AG08396 (cell line): ENCODE results near the gene CDK5RAP3.

ENCODE experiments used
- DNase-seq: peaks from one replicate; pipeline ENCODE4 v3.0.0; 2012; ENCODE audit warnings: low spot score, mixed read lengths

Gene CDK5RAP3

GRCh38 chr17:47948706-47949196 is 22.2 kb upstream of the CDK5RAP3 start:
- DNase-seq, result no peak

- peak; percentile 86 for DNase-seq
These were observed 21.6 kb upstream of the CDK5RAP3 start for GRCh38 chr17:47949197-47949759.

- DNase-seq, result no peak
These were observed 21.0 kb upstream of the CDK5RAP3 start for GRCh38 chr17:47949946-47950345.

DNA sequence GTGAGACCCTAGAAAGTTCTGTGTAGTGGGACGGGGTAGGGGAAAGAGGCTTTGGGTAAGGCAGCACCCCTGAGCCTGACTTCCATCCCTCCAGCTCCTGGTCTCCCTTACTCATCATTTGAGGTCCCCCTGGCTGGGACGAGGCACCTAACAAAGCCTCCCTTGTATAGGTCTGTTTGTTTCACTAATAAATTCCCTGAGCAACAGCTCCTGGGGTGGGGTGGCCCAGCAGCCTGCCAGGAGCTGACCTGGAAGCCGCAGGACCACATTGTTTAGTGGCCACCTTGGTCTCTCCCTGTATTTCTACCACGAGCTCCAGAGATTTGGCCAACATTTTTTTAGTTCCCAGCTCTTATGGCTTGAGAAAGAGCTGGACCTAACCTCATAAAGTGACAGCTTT is 20.5 kb upstream of the CDK5RAP3 start:
- DNase-seq, result no peak

DNA sequence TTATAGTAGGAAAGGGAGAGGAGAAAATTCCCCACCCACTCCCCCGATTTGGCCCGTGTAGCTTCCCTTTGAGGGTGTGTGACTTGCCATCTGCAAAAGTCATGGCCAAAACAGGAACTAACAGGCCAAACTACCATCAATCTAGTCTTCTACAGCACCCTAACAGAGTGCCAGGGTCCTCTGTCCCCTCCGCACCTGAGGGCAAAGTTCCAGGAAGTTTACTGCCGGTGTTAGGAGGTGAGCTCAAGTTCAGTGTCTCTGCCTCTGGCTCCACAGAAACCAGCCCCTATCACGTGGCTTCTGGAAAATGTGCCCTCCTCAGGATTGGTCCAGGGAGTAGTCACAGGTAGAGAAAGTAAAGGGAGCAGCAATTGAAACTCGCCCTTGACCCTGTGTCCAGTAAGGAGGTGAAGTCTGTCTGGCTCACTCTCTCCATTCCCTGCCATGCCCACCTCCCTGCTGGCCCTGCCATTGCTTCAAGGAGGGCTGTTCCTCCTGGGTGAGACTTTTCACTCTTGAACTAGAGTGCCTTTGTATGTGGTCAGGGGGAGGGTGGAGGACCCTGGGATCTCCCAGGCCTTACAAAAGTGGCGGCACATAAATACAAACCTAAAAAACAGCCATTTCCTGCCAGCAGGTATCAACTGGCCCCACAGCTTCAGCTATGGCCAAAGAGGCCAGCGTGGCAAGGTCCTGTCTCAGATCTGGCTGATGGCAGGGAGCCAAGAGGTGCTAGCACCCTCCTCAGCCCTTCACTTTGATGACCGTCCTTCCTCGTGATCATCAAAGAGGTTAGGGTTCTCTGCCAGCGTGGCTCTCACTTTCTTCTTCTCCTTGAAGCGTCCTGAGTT is 18.5 kb upstream of the CDK5RAP3 start:
- DNase-seq, result no peak

GRCh38 chr17:47953909-47954308 is 17.0 kb upstream of the CDK5RAP3 start:
- no peak for DNase-seq

GRCh38 chr17:47955497-47956461 is 15.1 kb upstream of the CDK5RAP3 start:
- DNase-seq, result no peak

DNA sequence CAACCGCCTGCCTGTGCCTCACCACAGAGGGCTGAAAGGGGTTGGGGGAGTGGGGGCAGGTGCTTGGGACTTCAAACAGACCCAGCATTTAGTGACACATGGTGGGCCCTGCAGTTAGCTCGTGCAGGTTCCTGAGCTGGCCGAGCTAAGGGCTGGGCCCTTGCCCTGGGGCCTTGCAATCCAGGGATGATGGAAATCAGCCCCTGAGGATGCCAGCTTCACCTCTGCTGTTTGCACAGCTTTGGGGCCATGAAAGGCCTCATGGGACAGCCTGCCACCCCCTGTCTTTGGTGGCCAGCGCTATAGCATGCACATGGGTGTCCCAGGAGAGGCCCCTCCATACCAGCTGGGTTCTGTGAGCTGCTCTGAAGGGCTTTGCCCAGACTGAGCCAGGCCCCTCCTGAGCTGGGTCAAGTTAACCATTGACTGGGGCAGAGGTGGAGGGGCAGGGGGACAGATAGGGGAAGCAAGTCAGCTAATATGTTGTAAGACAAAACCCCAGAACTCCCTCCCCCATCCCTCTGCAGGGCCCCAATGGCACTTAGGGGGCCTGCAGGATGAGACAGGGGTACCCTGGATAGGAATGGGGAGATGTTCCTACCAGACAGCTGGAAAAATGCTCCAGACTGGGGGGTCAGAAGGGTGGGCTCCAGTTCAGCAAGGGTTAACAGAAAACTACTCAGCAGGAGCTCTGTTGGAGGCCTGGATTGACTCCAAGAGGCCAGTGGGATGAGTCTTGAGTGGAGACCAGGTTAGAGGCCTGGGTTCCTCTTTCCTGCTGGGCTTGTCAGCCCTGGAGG is 13.9 kb upstream of the CDK5RAP3 start:
- DNase-seq, result no peak

- no peak for DNase-seq
These were observed 13.1 kb upstream of the CDK5RAP3 start, which contains the start of gene PRR15L for GRCh38 chr17:47957591-47958490. Gene PRR15L (minus strand): TSS chr17:47957883. CDS start chr17:47953234, 4,649 bp downstream.

DNA sequence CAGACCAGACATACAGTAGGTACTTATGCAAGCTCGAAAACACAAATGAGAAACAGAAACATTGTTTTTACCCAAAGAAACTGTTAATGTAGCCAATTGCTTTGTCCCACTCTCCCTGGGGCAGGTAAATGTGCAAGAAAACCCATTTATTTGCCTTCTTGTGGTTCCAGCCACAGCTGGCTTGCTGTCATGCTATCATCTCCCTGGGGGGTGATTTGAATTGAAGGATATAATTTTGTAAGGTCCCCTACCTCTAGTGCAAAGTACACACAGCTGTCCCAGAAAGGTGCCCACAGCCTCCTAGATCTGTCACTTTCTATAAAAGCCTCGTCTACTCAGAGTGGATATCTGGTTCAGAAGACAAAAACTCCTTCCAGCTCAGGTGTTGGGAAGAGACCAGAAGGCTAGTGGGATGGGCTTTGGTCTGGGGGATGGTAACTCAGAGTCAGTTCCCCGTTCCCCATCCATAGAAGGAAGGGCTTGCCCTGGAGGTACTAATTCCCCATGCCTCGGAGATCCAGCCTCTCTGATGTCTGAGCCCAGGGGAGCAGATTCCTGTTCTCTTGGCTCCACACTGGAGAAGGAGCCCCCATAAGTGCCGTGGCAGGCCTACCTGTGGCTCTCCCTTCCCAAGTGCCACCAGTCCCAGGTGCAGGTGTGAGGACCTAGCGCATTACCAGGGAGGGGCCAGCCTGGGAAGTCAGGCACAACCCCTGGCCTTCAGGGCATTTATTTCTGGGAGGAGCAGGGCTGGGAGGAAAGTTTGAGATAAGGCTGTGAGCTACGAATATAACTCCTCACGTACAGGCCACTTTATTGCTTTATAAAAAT is 10.9 kb upstream of the CDK5RAP3 start:
- DNase-seq, result no peak

DNA sequence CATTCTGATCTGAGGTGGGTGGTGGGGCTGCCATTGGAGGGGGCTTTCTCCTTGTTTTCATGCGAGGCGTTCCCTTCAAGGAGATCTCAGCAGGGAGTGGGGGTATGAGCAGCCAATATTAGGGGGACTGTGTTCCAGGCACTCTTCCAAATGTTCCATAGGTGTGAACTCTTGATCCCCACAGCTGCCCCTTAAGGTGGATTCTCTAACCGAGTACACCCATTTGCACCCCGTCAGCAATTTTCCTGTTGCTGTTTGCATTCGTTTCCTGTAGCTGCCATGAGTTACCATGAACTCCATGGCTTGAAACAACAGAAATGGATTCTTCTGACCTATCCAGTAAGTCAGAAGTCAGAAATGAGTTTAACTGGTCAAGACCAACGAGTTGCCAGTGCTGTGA is 9.5 kb upstream of the CDK5RAP3 start:
- DNase-seq, result no peak

GRCh38 chr17:47962901-47963300 is 8.0 kb upstream of the CDK5RAP3 start:
- DNase-seq, result no peak

DNA sequence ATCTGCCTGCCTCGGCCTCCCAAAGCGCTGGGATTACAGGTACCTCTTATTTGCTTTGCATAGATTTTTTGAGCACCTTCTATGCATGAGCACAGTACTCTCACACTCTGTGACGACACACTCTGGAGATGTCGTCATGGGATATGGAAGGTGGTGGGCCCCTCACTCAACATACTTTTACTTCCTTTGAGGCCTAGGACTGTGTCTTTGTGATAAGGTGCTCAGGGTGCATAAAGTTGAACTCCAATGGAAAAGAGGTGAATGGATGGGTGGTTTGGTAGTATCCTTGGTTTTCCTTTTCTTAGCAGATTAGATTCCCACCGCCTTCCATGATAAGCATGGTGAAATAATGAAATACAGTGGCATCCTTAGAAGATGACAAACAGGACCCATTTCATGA is 6.1 kb upstream of the CDK5RAP3 start:
- no peak for DNase-seq

DNA sequence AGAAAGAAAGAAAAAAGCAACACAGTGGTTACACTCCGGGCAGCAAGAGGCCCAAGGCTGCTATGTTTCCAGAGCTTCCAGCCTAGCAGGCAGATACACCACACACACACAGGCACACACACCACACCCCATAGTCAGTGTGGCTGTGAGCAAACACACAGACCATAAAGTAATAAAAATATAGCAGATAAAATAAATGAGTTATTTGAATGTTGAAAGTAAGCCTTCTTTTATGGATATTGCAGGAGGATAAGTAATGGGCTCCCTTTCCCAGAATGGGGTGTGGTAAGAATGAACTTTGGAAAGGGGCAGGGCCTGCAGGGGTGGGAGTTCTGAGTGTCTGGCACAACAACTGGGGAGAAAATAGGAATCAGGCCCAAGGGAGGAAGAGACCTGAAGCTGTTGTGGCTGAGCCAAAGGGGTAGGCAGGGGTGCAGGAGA is 4.8 kb upstream of the CDK5RAP3 start:
- no peak for DNase-seq

DNA sequence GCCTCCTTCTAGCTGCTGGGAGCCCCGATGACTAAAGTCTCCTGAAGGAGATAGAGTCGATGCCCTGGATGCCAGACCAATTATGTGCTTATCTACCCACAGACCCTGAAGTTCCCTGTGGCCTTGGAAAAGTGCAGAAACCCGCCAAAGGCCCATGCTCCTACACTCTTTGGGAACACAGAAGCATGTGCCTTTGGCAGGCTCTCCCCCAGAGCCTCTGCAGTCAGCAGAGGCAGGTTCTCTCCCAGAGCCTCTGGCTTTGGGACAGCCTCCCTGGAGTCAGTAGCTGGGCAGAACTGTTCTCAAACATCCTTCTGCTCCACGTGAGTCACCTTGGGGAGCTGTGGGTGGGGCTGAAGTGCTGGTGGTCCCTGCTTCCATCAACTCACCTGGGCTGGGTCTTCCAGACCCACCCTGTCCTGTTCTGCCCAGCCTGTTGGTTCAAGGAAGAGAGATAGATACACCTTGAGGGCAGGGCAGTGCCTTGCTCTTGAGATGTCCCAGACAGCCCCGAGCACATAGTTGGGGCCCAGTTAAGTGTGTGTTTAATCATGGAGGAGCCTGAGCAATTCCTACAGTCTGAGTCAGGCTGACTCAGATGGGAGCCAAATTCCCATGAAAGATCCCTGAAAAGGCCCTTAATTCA is 3.2 kb upstream of the CDK5RAP3 start:
- DNase-seq, result peak; percentile 69

DNA sequence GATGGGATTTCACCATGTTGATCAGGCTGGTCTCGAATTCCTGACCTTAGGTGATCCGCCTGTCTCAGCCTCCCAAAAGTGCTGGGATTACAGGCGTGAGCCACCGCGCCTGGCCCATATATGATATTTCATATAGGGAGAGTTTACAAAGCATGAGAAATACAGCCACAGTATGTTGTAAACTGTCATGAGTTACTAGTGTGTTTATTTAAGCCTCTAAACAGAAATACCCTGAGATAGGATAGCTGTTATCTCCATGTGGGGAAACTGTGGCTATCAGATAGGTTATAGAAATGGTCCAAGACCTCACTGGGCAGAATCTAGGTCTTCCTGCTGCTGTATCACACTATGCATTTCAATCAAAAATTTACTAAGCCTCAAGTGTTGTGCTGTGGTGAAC is 2.1 kb upstream of the CDK5RAP3 start:
- DNase-seq, result no peak

GRCh38 chr17:47969930-47970724 is 786 bp upstream of the CDK5RAP3 start:
- DNase-seq, result no peak

GRCh38 chr17:47973541-47973940 is 2.6 kb downstream of the CDK5RAP3 start:
- DNase-seq, result no peak
